GM18526 (cell line): ENCODE results near the gene LUZP1.

Experiments
- POLR2A ChIP-seq: IDR thresholded peaks from 3 replicates; pipeline ENCODE4 v1.6.1; 2011; ENCODE audit not compliant: insufficient read length; ENCODE audit errors: extremely low read depth

The LUZP1 gene

GRCh38 chr1:23168445-23169194 lies at the start of gene LUZP1:
LUZP1 (minus strand) TSS chr1:23168856.
- TF ChIP-seq POLR2A = peak; percentile 91

DNA sequence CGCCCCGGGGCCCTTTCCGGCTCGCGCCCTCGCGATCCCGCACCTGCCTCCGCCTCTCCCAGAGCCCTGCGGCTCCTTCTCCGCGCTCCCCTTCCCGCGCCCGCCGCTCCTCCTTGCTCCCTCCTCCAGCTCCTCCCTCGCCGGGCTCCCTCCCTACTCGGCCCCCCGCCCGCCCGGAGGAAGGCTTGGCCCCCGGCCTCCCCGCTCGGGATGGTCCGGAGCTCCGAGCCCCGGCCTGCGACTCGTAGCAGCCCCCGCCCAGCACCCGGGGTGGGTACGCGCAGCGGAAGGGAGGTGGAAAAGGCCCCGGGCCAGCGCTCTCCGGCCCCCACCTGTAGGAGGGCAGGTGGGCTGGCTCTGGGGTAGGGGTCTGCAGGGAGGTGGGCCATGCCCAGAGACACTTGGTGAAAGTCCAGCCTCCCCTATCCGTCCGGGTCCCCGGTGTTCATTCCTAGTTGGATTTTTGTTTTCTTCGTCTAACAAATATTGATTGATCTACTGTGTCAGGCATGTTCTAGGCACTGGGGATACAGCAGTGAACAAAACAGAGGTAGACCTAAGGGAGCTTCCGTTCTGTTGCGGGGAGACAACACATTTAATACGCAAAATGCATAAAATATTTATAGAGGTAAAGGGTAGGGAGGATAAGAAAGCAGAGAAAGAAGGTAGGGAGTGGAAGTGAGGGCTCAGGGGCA lies 48.9 kb upstream of the LUZP1 start, which contains the start of gene HTR1D:
Gene HTR1D (minus strand): TSS at position 82 of the 695 bp plus-strand sequence. CDS start 23,283 bp downstream, outside the sequence.
- no peak for TF ChIP-seq POLR2A

GRCh38 chr1:23216771-23217420 lies 48.2 kb upstream of the LUZP1 start:
- TF ChIP-seq POLR2A = no peak

DNA sequence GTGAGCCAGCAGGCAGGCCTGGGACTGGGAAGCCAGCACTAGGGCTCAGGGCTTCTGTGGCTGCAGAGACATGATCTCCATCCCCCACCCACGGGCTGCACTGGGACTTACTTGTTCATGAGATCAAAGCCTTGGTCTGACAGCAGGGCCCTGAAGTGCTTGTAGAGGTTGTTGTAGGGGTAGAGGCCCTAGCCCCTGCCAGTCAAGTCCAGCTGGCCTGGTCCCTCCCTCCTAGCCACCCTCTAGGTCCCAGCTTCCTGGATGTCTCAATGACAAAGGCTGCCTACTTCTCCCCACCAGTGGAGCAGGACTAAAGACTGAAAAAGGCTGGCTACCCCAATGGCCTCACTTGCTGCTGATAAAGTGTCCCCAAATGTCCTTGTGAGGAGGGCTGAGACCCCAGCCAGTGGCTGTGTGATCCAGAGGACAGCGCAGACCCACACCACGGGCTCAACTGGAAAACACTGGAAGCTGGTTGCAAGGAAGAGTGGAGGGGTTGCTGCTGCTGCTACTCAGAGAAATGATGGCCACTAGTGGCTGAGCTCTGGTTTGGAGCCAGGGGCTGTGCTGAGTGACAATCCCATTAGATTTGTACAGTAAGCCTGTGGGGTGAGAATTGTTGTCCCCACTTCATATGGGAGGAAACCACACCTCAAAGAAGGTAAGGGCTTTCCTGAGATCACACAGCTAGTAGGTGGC lies 47.2 kb upstream of the LUZP1 start:
- no peak for TF ChIP-seq POLR2A

DNA sequence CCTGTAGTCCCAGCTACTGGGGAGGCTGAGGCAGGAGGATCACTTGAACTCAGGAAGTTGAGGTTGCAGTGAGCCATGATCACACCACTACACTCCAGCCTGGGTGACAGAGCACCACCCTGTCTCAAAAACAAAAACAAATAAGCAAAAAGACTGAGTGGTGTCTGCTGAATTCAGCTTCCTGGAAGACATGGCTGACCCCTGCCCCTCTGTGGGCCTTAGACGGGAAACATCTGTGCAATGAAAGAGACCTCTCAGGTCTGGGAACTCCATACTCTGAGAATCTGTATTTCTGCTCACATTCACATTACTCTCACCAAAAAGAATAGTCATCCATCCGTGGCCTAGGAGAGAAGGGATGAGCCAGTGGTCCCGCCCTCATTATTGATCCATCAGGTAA lies 46.6 kb upstream of the LUZP1 start:
- no peak for TF ChIP-seq POLR2A

DNA sequence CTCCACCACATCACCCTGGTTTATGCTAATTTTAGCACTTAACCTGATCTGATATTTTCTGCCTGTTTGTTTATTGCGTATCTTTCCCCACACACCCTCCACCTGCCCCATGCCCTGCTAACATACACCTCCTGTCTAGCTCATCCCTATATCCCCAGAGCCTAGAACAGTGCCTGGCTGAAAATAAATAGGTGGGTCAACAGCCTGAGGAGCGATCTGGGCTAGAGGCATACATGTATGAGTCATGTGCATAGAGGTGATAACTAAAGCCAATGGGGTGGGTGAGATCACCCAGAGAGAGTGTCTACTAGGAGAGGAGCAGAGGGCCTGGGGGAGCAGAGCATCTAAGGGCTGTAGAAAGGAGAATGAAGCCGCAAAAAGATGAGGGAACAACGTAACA lies 46.0 kb upstream of the LUZP1 start:
- no peak for TF ChIP-seq POLR2A

- TF ChIP-seq POLR2A = no peak
These were observed 43.3 kb upstream of the LUZP1 start for GRCh38 chr1:23211955-23212354.

- no peak for TF ChIP-seq POLR2A
These were observed 42.3 kb upstream of the LUZP1 start for GRCh38 chr1:23210963-23211362.

- TF ChIP-seq POLR2A = no peak
These were observed 41.7 kb upstream of the LUZP1 start for GRCh38 chr1:23210351-23210785.

GRCh38 chr1:23209770-23210169 lies 41.1 kb upstream of the LUZP1 start:
- TF ChIP-seq POLR2A = no peak

GRCh38 chr1:23208527-23208926 lies 39.9 kb upstream of the LUZP1 start:
- no peak for TF ChIP-seq POLR2A

- TF ChIP-seq POLR2A = no peak
These were observed 33.6 kb upstream of the LUZP1 start for GRCh38 chr1:23202263-23202749.

- TF ChIP-seq POLR2A = no peak
These were observed 32.2 kb upstream of the LUZP1 start for GRCh38 chr1:23200883-23201282.

- no peak for TF ChIP-seq POLR2A
These were observed 29.7 kb upstream of the LUZP1 start for GRCh38 chr1:23198373-23198772.
